Hepatocyte (in vitro differentiated cells): ENCODE measurements around the gene KLF5. TPM values are rescaled to one million over a fixed set of nuclear protein-coding genes. Genes with fewer than 3 reads are reported as not detected.

ENCODE experiments used
- DNase-seq: peaks from one replicate; pipeline ENCODE4 v3.0.0-alpha.2; 2016; ENCODE audit warnings: low spot score
- H2AFZ ChIP-seq: fragments of 200-600 bp; sonication (generic); 2 replicates; pipeline ENCODE4 v1.6.0; 2016; ENCODE audit warnings: antibody characterized with exemption, mild to moderate bottlenecking
- H3K27ac ChIP-seq: fragments of 200-600 bp; sonication (generic); 2 replicates; pipeline ENCODE4 v1.5.1; 2016; ENCODE audit warnings: mild to moderate bottlenecking
- H3K27me3 ChIP-seq: fragments of 200-600 bp; sonication (generic); 2 replicates; pipeline ENCODE4 v1.6.1; 2016
- H3K36me3 ChIP-seq: fragments of 200-600 bp; sonication (generic); replicated peaks from 2 replicates; pipeline ENCODE4 v1.5.1; 2016; ENCODE audit warnings: low read depth; ENCODE audit not compliant: insufficient read depth
- H3K4me1 ChIP-seq: fragments of 200-600 bp; sonication (generic); 2 replicates; pipeline ENCODE4 v1.5.1; 2016; ENCODE audit warnings: mild to moderate bottlenecking, moderate library complexity; ENCODE audit not compliant: insufficient read depth
- H3K4me2 ChIP-seq: fragments of 200-600 bp; sonication (generic); 2 replicates; pipeline ENCODE4 v1.6.0; 2016
- H3K4me3 ChIP-seq: fragments of 200-600 bp; sonication (generic); 2 replicates; pipeline ENCODE4 v1.5.1; 2016; ENCODE audit warnings: mild to moderate bottlenecking
- H3K79me2 ChIP-seq: fragments of 200-600 bp; sonication (generic); 2 replicates; pipeline ENCODE4 v1.6.0; 2017; ENCODE audit warnings: mild to moderate bottlenecking
- H3K9me2 ChIP-seq: fragments of 200-600 bp; sonication (generic); replicated peaks from 2 replicates; pipeline ENCODE4 v1.6.0; 2017; ENCODE audit warnings: mild to moderate bottlenecking; ENCODE audit not compliant: insufficient read depth
- H3K9me3 ChIP-seq: fragments of 200-600 bp; sonication (generic); 2 replicates; pipeline ENCODE4 v1.5.1; 2016; ENCODE audit warnings: low read depth, mild to moderate bottlenecking
- H4K20me1 ChIP-seq: fragments of 200-600 bp; sonication (generic); 2 replicates; pipeline ENCODE4 v1.6.0; 2016; ENCODE audit warnings: mild to moderate bottlenecking; ENCODE audit not compliant: insufficient read depth, poor library complexity, severe bottlenecking
- CTCF ChIP-seq: fragments of 200-600 bp; sonication (generic); IDR thresholded peaks from 2 replicates; pipeline ENCODE4 v1.5.1; 2016; ENCODE audit warnings: antibody characterized with exemption, mild to moderate bottlenecking; ENCODE audit not compliant: poor library complexity
- EZH2 ChIP-seq: fragments of 200-600 bp; sonication (generic); IDR thresholded peaks from 2 replicates; pipeline ENCODE4 v1.6.1; 2016; ENCODE audit warnings: antibody characterized with exemption, mild to moderate bottlenecking, borderline replicate concordance
- EZH2phosphoT487 ChIP-seq: fragments of 200-600 bp; sonication (generic); IDR thresholded peaks from one replicate; pipeline ENCODE4 v1.6.1; 2018; ENCODE audit warnings: antibody characterized with exemption, mild to moderate bottlenecking, low read depth, moderate library complexity; ENCODE audit not compliant: unreplicated experiment, severe bottlenecking
- WGBS: methylation state at CpG from one replicate; pipeline ENCODE4 v1.1.6; 2016; ENCODE audit warnings: low lambda C conversion rate; ENCODE audit errors: missing lambda C conversion rate; 5-methylcytosine and 5-hydroxymethylcytosine counted together
- polyA plus RNA-seq: library from polyadenylated mRNA; unstranded; fragments of >200 nt; fragmentation: Nextera tagmentation; extraction: Ambion mirVana; gene quantifications from 2 replicates; pipeline ENCODE4 v1.2.1, GENCODE V29; 2016
- total RNA-seq: library from RNA; depleted of rRNA; stranded (reverse); fragments of >200 nt; gene quantifications from 2 replicates; pipeline ENCODE4 v1.2.3, GENCODE V29; 2014

Gene KLF5
- total and polyA plus RNA-seq, 2 experiments from 2014 or later, result 92.6 to 99.9 TPM

GRCh38 chr13:73082895-73083294 lies 24.1 kb downstream of the KLF5 start:
- Histone ChIP-seq H3K36me3 (no peaks in the 10 kb centered on the region), H3K9me2 (no peaks in the 10 kb centered on the region), H3K27ac (no peak overlapping the region), H3K27me3 (no peaks in the 10 kb centered on the region), H3K4me2 (no peak overlapping the region), H3K4me3 (no peak overlapping the region), H3K9me3 (no peaks in the 10 kb centered on the region), H3K4me1 (no peaks in the 10 kb centered on the region), H3K79me2 (no peaks in the 10 kb centered on the region), H2AFZ (no peak overlapping the region), H4K20me1 (no peaks in the 10 kb centered on the region)
- no peak for DNase-seq
- 100% methylated on average over 4 of the region's 4 CpGs for WGBS
- no peak for TF ChIP-seq CTCF
- TF ChIP-seq EZH2phosphoT487, result no peak
- no peak for TF ChIP-seq EZH2

GRCh38 chr13:73088332-73088935 lies 29.6 kb downstream of the KLF5 start:
- H4K20me1 ChIP-seq, result no peaks in the 10 kb centered on the region
- H3K27me3 ChIP-seq, result no peaks in the 10 kb centered on the region
- H3K36me3 ChIP-seq, result no peaks in the 10 kb centered on the region
- DNase-seq, result no peak
- no peak overlapping the region for H3K4me3 ChIP-seq
- H3K4me1 ChIP-seq, result no peaks in the 10 kb centered on the region
- no peak overlapping the region for H3K4me2 ChIP-seq
- H3K9me2 ChIP-seq, result no peaks in the 10 kb centered on the region
- peaks cover 11% of the 10 kb centered on the region for H3K9me3 ChIP-seq
- no peak overlapping the region for H2AFZ ChIP-seq
- TF ChIP-seq EZH2phosphoT487 (no peak), CTCF (no peak), EZH2 (no peak)
- 72% methylated on average over 4 of the region's 4 CpGs for WGBS
- no peak overlapping the region for H3K27ac ChIP-seq
- H3K79me2 ChIP-seq, result no peaks in the 10 kb centered on the region

GRCh38 chr13:73089213-73089612 lies 30.4 kb downstream of the KLF5 start:
- 69% methylated on average over 4 of the region's 4 CpGs for WGBS
- no peaks in the 10 kb centered on the region for H3K27me3 ChIP-seq
- DNase-seq, result no peak
- no peak overlapping the region for H3K4me2 ChIP-seq
- TF ChIP-seq EZH2phosphoT487 (no peak), EZH2 (no peak), CTCF (no peak)
- H2AFZ ChIP-seq, result no peak overlapping the region
- no peaks in the 10 kb centered on the region for H3K36me3 ChIP-seq
- H3K27ac ChIP-seq, result peak overlapping the region; percentile 97
- no peak overlapping the region for H3K4me3 ChIP-seq
- H4K20me1 ChIP-seq, result no peaks in the 10 kb centered on the region
- H3K4me1 ChIP-seq, result no peaks in the 10 kb centered on the region
- H3K9me2 ChIP-seq, result no peaks in the 10 kb centered on the region
- peaks cover 11% of the 10 kb centered on the region for H3K9me3 ChIP-seq
- H3K79me2 ChIP-seq, result no peaks in the 10 kb centered on the region
